ENCODE results near the gene ZFAND3. TPM values are rescaled to one million over a fixed set of nuclear protein-coding genes. Genes with fewer than 3 reads are reported as not detected.

The ZFAND3 gene
- total and polyA plus RNA-seq, 2 experiments from 2014 or later: 16.9 to 28.2 TPM

DNA sequence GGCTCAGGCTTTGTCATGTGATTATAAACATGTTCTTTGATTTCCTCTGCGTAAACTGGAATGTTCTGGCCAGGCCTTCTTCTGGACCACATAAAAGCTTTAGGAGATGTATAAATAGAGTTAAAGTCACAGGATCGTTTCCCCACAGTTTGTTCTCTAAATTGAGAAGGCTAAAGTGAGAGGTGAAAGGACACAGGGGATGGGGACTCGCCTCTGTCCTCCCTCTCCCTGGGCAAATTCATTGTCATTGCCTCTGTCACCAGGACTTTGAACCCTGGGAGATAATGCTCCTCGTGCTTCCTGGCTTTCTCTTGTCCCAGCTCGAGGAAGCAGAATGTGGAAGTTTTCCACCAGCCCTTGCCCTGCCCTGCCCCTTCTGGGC is 20.3 kb upstream of the ZFAND3 start:
- Histone ChIP-seq H3K36me3 (ENCODE audit: insufficient read depth) (no peaks in the 10 kb centered on the region), H2AFZ (no peak overlapping the region), H3F3A (replicated peaks; ENCODE audit: low read depth) (no peaks in the 10 kb centered on the region), H3K4me3 (no peak overlapping the region), H3K27me3 (ENCODE audit: insufficient read depth) (no peaks in the 10 kb centered on the region), H3K79me2 (replicated peaks; ENCODE audit: insufficient read depth) (no peaks in the 10 kb centered on the region), H3K4me1 (ENCODE audit: insufficient read depth) (no peaks in the 10 kb centered on the region), H3K27ac (ENCODE audit: low read depth) (no peak overlapping the region), H3K4me2 (no peak overlapping the region), H3K9me2 (ENCODE audit: insufficient read depth) (no peaks in the 10 kb centered on the region), H4K20me1 (replicated peaks; ENCODE audit: insufficient read depth) (no peaks in the 10 kb centered on the region)
- H3K27me3 Mint-ChIP-seq (ENCODE audit: insufficient read depth, low read depth, poor library complexity): peaks cover 6% of the 10 kb centered on the region
- peaks cover 5% of the 10 kb centered on the region for H3K4me1 Mint-ChIP-seq
- no peaks in the 10 kb centered on the region for H3K36me3 Mint-ChIP-seq (ENCODE audit: low read depth)
- no peak overlapping the region for H3K4me3 Mint-ChIP-seq
- H3K9me3 Mint-ChIP-seq: no peaks in the 10 kb centered on the region; the same call in 2 of the 3 replicates
- no peak for TF ChIP-seq STAT1 (IDR thresholded peaks at IDR 0.05; ENCODE audit: unreplicated experiment)
- TF ChIP-seq EZH2phosphoT487 (IDR thresholded peaks at IDR 0.05; ENCODE audit: unreplicated experiment): no peak
- no peak for TF ChIP-seq CREB1 (CRISPR knock-in tag; IDR thresholded peaks at IDR 0.05; ENCODE audit: low read depth)
- no peak for TF ChIP-seq JUNB (IDR thresholded peaks at IDR 0.05; ENCODE audit: unreplicated experiment)
- TF ChIP-seq, protein P1, sequence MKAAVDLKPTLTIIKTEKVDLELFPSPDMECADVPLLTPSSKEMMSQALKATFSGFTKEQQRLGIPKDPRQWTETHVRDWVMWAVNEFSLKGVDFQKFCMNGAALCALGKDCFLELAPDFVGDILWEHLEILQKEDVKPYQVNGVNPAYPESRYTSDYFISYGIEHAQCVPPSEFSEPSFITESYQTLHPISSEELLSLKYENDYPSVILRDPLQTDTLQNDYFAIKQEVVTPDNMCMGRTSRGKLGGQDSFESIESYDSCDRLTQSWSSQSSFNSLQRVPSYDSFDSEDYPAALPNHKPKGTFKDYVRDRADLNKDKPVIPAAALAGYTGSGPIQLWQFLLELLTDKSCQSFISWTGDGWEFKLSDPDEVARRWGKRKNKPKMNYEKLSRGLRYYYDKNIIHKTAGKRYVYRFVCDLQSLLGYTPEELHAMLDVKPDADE (IDR thresholded peaks at IDR 0.05): no peak
- TF ChIP-seq, protein P2, sequence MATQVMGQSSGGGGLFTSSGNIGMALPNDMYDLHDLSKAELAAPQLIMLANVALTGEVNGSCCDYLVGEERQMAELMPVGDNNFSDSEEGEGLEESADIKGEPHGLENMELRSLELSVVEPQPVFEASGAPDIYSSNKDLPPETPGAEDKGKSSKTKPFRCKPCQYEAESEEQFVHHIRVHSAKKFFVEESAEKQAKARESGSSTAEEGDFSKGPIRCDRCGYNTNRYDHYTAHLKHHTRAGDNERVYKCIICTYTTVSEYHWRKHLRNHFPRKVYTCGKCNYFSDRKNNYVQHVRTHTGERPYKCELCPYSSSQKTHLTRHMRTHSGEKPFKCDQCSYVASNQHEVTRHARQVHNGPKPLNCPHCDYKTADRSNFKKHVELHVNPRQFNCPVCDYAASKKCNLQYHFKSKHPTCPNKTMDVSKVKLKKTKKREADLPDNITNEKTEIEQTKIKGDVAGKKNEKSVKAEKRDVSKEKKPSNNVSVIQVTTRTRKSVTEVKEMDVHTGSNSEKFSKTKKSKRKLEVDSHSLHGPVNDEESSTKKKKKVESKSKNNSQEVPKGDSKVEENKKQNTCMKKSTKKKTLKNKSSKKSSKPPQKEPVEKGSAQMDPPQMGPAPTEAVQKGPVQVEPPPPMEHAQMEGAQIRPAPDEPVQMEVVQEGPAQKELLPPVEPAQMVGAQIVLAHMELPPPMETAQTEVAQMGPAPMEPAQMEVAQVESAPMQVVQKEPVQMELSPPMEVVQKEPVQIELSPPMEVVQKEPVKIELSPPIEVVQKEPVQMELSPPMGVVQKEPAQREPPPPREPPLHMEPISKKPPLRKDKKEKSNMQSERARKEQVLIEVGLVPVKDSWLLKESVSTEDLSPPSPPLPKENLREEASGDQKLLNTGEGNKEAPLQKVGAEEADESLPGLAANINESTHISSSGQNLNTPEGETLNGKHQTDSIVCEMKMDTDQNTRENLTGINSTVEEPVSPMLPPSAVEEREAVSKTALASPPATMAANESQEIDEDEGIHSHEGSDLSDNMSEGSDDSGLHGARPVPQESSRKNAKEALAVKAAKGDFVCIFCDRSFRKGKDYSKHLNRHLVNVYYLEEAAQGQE (IDR thresholded peaks at IDR 0.05; ENCODE audit: unreplicated experiment): no peak
- TF ChIP-seq NANOG (IDR thresholded peaks at IDR 0.05; ENCODE audit: borderline replicate concordance): no peak
- no peak for TF ChIP-seq EZH2 (IDR thresholded peaks at IDR 0.05; ENCODE audit: low read depth, unreplicated experiment)
- TF ChIP-seq ZNF331 (CRISPR knock-in tag; IDR thresholded peaks at IDR 0.05; ENCODE audit: low read depth): no peak
- TF ChIP-seq POLR2AphosphoS5 (IDR thresholded peaks at IDR 0.05; ENCODE audit: low read depth): no peak
- TF ChIP-seq ZNF114 (CRISPR knock-in tag; IDR thresholded peaks at IDR 0.05): no peak
- TF ChIP-seq, protein P3, sequence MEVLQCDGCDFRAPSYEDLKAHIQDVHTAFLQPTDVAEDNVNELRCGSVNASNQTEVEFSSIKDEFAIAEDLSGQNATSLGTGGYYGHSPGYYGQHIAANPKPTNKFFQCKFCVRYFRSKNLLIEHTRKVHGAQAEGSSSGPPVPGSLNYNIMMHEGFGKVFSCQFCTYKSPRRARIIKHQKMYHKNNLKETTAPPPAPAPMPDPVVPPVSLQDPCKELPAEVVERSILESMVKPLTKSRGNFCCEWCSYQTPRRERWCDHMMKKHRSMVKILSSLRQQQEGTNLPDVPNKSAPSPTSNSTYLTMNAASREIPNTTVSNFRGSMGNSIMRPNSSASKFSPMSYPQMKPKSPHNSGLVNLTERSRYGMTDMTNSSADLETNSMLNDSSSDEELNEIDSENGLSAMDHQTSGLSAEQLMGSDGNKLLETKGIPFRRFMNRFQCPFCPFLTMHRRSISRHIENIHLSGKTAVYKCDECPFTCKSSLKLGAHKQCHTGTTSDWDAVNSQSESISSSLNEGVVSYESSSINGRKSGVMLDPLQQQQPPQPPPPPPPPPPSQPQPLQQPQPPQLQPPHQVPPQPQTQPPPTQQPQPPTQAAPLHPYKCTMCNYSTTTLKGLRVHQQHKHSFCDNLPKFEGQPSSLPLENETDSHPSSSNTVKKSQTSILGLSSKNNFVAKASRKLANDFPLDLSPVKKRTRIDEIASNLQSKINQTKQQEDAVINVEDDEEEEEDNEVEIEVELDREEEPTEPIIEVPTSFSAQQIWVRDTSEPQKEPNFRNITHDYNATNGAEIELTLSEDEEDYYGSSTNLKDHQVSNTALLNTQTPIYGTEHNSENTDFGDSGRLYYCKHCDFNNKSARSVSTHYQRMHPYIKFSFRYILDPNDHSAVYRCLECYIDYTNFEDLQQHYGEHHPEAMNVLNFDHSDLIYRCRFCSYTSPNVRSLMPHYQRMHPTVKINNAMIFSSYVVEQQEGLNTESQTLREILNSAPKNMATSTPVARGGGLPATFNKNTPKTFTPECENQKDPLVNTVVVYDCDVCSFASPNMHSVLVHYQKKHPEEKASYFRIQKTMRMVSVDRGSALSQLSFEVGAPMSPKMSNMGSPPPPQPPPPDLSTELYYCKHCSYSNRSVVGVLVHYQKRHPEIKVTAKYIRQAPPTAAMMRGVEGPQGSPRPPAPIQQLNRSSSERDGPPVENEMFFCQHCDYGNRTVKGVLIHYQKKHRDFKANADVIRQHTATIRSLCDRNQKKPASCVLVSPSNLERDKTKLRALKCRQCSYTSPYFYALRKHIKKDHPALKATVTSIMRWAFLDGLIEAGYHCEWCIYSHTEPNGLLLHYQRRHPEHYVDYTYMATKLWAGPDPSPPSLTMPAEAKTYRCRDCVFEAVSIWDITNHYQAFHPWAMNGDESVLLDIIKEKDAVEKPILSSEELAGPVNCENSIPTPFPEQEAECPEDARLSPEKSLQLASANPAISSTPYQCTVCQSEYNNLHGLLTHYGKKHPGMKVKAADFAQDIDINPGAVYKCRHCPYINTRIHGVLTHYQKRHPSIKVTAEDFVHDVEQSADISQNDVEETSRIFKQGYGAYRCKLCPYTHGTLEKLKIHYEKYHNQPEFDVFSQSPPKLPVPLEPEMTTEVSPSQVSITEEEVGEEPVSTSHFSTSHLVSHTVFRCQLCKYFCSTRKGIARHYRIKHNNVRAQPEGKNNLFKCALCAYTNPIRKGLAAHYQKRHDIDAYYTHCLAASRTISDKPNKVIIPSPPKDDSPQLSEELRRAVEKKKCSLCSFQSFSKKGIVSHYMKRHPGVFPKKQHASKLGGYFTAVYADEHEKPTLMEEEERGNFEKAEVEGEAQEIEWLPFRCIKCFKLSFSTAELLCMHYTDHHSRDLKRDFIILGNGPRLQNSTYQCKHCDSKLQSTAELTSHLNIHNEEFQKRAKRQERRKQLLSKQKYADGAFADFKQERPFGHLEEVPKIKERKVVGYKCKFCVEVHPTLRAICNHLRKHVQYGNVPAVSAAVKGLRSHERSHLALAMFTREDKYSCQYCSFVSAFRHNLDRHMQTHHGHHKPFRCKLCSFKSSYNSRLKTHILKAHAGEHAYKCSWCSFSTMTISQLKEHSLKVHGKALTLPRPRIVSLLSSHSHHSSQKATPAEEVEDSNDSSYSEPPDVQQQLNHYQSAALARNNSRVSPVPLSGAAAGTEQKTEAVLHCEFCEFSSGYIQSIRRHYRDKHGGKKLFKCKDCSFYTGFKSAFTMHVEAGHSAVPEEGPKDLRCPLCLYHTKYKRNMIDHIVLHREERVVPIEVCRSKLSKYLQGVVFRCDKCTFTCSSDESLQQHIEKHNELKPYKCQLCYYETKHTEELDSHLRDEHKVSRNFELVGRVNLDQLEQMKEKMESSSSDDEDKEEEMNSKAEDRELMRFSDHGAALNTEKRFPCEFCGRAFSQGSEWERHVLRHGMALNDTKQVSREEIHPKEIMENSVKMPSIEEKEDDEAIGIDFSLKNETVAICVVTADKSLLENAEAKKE (CRISPR knock-in tag; IDR thresholded peaks at IDR 0.05): no peak
- TF ChIP-seq, protein P4, sequence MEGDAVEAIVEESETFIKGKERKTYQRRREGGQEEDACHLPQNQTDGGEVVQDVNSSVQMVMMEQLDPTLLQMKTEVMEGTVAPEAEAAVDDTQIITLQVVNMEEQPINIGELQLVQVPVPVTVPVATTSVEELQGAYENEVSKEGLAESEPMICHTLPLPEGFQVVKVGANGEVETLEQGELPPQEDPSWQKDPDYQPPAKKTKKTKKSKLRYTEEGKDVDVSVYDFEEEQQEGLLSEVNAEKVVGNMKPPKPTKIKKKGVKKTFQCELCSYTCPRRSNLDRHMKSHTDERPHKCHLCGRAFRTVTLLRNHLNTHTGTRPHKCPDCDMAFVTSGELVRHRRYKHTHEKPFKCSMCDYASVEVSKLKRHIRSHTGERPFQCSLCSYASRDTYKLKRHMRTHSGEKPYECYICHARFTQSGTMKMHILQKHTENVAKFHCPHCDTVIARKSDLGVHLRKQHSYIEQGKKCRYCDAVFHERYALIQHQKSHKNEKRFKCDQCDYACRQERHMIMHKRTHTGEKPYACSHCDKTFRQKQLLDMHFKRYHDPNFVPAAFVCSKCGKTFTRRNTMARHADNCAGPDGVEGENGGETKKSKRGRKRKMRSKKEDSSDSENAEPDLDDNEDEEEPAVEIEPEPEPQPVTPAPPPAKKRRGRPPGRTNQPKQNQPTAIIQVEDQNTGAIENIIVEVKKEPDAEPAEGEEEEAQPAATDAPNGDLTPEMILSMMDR (conservative IDR thresholded peaks at IDR 0.05; ENCODE audit: low read depth in 2 of 2): no peak
- ATAC-seq: no peak
- H3K27ac Mint-ChIP-seq: no peak overlapping the region
- DNase-seq (ENCODE audit: low spot score): no peak

All from GM23338 (cell line).